HG03439 (cell line): ENCODE data around the gene CCDC87.
"Not testable (repeated sequence)": the region's sequence is repeated elsewhere in the genome, so short reads cannot be mapped to it uniquely, and the experiment has no call there.

Experiments
- ATAC-seq: cut with Tn5 transposase; IDR thresholded peaks from one replicate; pipeline ENCODE4 v1.9.1; 2021; ENCODE audit warnings: mild to moderate bottlenecking, moderate library complexity; ENCODE audit not compliant: unreplicated experiment

The CCDC87 gene, protein sequence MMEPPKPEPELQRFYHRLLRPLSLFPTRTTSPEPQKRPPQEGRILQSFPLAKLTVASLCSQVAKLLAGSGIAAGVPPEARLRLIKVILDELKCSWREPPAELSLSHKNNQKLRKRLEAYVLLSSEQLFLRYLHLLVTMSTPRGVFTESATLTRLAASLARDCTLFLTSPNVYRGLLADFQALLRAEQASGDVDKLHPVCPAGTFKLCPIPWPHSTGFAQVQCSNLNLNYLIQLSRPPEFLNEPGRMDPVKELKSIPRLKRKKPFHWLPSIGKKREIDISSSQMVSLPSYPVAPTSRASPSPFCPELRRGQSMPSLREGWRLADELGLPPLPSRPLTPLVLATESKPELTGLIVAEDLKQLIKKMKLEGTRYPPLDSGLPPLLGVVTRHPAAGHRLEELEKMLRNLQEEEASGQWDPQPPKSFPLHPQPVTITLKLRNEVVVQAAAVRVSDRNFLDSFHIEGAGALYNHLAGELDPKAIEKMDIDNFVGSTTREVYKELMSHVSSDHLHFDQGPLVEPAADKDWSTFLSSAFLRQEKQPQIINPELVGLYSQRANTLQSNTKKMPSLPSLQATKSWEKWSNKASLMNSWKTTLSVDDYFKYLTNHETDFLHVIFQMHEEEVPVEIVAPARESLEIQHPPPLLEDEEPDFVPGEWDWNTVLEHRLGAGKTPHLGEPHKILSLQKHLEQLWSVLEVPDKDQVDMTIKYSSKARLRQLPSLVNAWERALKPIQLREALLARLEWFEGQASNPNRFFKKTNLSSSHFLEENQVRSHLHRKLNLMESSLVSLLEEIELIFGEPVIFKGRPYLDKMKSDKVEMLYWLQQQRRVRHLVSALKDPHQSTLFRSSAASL

DNA sequence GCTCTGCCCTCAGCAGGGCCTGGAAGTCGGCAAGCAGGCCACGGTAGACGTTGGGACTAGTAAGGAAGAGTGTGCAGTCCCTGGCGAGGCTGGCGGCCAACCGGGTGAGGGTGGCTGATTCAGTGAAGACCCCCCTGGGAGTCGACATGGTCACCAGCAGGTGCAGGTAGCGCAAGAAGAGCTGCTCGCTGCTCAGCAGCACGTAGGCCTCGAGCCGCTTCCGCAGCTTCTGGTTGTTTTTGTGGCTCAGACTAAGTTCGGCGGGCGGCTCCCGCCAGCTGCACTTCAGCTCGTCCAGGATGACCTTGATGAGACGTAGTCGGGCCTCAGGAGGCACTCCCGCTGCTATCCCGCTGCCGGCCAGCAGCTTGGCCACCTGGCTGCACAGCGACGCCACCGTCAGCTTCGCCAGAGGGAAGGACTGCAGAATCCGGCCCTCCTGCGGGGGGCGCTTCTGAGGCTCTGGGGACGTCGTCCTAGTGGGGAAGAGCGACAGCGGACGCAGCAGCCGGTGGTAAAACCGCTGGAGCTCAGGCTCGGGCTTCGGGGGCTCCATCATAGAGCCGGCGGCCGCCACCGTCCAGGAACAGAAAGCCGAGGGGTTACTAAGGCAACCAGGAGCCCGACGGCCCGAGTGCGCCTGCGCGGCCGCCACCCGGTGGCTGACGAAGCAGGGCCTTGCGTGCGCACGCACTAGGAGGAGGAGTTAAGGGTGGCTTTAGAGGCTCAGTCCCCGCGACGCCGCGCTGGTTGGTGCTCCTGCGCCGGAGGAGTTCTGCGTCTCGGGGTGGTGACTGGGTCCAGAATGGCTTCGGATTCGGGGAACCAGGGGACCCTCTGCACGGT lies at the start of gene CCDC87, which contains the start of gene CCS:
Gene CCDC87, minus strand, starts transcription at position 607 of the 846 bp plus-strand sequence. Its CDS starts 48 bp downstream, at position 559.
Gene CCS, plus strand, starts transcription at position 729 of the 846 bp plus-strand sequence. Its CDS starts 77 bp downstream, at position 806.
- peak; percentile 94 for ATAC-seq

DNA sequence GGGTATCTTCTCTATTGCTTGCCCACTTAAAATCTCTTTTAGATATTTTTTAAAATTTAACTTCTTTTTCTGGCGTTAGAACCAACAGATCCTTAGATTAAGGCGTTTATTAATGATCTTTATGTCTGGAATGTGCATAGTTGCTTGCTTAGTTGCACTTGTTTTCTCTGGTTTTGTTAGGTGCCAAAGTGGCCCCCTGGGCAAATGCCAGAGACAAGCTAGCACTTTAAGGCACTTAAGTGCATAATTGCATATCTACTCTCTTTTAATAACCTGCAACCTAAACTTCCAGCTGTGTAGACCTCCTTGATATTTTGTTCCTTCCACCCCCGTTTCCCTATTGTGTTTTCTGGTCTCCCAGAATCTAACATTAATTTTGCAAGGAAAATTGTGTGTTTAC lies 49.0 kb upstream of the CCDC87 start:
- no peak for ATAC-seq

DNA sequence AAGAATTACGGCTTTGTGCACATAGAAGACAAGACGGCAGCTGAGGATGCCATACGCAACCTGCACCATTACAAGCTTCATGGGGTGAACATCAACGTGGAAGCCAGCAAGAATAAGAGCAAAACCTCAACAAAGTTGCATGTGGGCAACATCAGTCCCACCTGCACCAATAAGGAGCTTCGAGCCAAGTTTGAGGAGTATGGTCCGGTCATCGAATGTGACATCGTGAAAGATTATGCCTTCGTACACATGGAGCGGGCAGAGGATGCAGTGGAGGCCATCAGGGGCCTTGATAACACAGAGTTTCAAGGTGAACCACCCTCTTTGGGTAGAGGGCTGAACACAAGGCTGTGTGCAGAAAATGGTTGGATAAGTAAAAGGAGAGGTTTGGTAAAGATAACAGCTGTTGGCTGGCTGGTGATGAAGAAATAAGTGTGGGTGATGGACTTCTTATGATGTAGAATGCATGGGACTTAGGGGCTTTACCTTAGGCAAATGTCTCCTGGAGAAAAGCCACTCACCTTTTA lies 47.0 kb upstream of the CCDC87 start:
- ATAC-seq, result not testable (repeated sequence)

DNA sequence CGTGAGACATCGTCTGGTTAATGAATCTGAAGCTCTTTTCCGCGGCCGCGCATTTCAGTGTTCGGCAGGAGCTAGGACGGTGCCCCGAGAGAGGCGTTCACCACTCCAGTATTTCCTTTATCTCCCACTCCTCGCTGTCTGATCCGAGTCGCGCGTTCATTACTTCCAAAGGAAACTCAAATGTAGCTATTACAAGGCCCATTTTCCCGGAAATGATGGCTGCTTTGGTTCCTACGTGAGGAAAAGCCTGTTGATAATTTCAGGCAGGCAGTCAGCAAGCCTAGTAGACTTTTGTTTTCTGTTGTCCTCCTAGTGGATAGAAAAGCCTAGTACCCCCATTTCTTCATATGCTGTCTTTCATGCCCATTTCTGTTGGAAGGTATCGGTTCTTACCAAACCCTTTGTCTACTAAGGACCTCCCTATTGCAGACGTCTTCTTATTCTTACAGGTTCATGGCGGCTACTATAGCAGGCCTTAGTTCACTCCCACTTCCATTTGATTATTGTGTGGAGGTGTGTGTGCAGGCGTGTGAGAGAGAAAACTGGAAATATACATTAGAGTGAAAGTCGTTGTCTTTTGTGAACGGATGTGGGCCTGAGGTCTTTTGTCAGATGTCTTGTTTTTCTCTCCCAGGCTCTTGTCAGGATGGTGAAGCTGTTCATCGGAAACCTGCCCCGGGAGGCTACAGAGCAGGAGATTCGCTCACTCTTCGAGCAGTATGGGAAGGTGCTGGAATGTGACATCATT lies 46.4 kb upstream of the CCDC87 start:
- ATAC-seq, result no peak

DNA sequence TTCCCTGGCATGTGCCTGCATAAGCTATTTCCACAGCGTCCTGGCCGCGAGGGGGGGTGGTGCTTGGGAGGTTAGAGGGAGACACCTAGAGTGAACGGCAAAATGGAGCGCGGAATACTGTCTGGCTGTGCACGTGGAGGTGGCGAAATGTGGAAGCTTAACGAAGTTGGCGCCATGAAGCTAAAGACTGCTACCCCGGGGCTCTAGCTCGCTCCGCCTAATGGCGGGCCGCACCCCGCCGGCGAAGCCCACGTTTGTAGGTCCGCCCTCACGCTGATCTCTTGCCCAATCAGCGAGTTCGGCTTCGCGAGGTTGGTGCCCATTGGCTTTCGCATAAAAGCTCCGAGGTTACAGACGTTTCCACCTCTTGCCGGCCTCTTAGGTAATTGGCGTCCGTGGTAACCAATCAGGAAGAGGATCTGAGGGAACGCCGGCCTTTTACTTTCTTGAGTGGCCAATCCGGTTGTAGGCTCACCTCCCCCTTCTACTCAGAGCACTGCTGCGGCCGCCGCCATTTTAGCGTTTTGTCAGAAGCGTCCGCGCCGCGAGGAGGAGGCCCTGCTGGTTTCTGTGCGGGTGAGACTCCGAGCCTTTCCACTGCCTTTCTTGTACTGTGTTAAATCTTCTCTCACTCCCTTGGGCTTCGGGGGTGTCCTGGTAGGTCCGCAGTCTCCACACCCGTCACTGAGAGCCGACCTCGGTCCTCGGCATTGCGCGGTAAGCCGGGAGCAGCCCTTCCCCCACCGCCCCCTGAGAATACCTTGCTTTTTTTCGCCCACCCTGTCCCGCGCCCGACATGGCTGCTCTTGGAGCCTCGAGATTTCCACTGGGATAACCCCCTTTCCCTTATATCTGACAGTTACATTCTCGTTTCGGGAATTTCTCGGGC lies 45.6 kb upstream of the CCDC87 start, which contains the start of gene RBM4:
Gene RBM4, plus strand, starts transcription at position 527 of the 889 bp plus-strand sequence. CDS start 1,009 bp downstream, outside the sequence.
- ATAC-seq, result peak; percentile 94

DNA sequence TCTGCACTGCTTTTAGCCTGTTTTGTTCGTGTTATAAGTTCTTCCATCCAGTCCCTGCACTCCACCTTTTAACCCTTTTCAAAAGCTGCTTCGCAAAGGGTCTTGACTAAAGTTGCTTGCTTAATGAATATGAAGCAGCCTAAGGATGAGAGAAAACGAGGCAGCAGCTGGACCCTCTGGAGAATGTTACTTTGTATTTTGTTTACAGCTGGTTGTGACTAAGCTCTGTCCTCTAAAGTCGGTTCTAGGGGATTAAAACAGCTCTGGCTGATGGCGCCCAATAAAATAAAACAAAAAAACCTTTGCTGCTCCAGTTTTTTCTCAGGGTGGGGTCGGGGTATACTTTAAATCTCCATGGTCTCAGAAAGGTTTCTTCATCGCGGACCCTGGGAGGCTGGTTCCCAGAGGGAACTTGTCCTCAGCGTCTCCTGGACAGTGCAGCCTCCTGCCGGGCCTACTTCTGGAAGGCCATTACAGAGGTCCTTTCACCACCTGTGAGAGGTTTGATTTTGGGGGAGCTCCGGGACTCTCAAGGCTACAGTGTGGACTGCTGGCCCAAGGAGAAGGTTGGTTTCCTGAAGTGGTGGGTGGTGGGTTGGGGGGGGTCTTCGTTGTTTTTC lies 44.8 kb upstream of the CCDC87 start:
- ATAC-seq, result no peak

GRCh38 chr11:66636411-66636810 lies 43.5 kb upstream of the CCDC87 start:
- no peak for ATAC-seq

DNA sequence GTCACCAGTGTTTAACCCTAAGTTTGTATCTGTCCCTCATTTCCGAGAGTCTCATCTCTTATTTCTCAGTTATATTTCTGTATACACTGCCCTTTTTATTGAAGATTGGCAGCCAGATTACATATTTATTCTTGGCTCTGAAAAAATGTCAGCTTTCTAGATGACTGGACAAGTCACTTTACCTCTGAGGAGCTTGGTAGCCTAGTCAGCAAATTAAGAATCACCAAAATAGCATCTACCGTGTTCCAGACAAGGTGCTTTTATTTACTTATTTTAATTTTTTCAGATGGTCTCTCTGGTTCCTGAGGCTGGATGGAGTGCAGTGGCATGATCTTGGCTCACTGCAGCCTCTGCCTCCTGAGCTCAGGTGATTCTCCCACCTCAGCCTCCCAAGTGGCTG lies 40.1 kb upstream of the CCDC87 start:
- no peak for ATAC-seq

DNA sequence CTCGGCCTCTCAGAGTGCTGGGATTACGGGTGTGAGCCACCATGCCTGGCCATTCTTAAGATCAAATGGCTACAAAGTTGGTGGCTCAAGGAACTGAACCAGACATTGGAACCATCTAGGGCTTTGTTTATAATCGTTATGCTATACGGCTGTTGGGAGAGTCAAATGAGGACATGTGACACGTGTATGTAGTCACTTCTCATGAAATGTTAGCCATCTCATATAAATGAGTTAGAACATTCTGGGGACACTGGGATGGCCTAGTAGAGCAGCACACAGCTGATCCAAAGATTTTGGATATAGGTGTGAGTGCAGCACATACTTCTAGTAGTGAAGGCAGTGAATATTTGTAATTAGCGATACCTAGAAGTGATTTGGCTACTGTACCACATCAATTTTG lies 39.0 kb upstream of the CCDC87 start:
- ATAC-seq, result no peak

- no peak for ATAC-seq
These were observed 36.5 kb upstream of the CCDC87 start for GRCh38 chr11:66629356-66629755.

GRCh38 chr11:66628061-66628603 lies 35.3 kb upstream of the CCDC87 start:
- no peak for ATAC-seq

- ATAC-seq, result no peak
These were observed 34.1 kb upstream of the CCDC87 start for GRCh38 chr11:66626926-66627325.

DNA sequence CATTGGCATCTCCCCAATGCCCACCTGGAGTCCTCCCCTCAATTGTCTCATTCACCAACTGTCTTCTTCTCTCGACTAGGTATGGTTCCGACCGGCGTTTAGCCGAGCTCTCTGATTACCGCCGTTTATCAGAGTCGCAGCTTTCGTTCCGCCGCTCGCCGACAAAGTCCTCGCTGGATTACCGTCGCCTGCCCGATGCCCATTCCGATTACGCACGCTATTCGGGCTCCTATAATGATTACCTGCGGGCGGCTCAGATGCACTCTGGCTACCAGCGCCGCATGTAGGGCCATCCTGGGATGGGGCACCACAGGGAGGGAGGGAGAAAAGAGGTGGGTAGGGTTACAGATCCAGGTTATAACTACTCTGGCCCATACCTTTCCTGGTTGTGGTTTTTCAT lies 33.5 kb upstream of the CCDC87 start:
- ATAC-seq, result no peak

GRCh38 chr11:66625752-66626149 lies 32.9 kb upstream of the CCDC87 start:
- no peak for ATAC-seq

- no peak for ATAC-seq
These were observed 32.3 kb upstream of the CCDC87 start for GRCh38 chr11:66625041-66625751.

- no peak for ATAC-seq
These were observed 31.6 kb upstream of the CCDC87 start for GRCh38 chr11:66624450-66624849.

DNA sequence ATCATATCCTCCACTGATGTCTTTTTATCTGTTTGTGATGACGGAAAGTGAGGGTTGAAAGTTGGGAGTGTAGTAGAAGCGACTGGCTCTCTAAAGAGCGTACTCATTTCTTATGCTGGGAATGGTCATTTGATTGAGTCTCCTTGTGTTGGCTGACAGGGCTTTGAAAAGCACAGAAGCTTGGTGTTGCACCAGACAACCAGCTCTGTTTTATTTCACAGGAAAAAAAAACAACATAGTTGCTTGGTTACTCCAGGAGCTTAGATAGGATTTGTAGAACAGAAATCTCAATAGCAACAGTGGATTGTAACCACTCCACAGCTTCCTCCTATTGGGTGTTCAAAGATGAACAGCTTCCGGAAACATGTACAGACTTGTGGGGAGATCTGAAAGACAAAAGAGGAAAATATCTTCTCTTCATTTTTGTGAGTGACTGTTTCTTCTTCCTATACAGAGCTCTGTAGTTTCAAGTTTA lies 26.3 kb upstream of the CCDC87 start:
- no peak for ATAC-seq
